Endothelial cell of coronary artery (primary cell): ENCODE results near the gene TRPC5OS. TPM values are rescaled to one million over a fixed set of nuclear protein-coding genes. Genes with fewer than 3 reads are reported as not detected.

ENCODE experiments used
- total RNA-seq: library from RNA; depleted of rRNA; stranded (reverse); fragments of >200 nt; gene quantifications from 2 replicates; pipeline ENCODE4 v1.2.3, GENCODE V29; 2014

Gene TRPC5OS
- total RNA-seq: not detected in 2 replicates

DNA sequence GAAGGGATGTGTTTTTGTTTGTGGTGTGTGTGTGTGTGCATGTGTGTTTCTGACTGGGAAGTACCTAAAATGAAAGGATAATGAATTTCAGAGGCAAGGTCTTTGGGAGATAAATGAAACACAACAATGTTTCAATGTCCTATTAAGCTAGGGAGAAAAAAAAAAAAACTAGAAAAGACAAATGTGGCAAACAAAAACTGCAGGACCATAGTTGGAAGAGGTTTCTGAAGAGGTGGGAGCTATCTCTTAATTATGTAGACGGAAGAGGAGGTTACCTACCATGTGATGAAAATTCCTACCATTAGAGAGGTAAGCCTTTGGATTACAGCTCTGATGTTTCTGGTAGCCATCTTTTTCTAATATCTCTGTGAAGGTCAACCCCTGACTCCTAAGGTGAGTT is at the start of gene TRPC5OS:
Gene TRPC5OS (plus strand): TSS at position 301 of the 400 bp plus-strand sequence. CDS start 25,669 bp downstream, outside the sequence.

Other genes starting within 250 kb of the TRPC5OS start
- 39.3 and 53.8 TPM in 2 replicates for gene ALG13, start 195.0 kb upstream of the TRPC5OS start, total RNA-seq
- not detected in 2 replicates for gene TRPC5, start 206.6 kb downstream of the TRPC5OS start, total RNA-seq
- gene RTL4, start 206.8 kb downstream of the TRPC5OS start, total RNA-seq: not detected in 2 replicates